Measurements from ENCODE around the gene APOL2.
"Not testable (repeated sequence)": the region's sequence is repeated elsewhere in the genome, so short reads cannot be mapped to it uniquely, and the experiment has no call there.

Gene APOL2

GRCh38 chr22:36261675-36262074 lies 22.3 kb upstream of the APOL2 start:
- not testable (repeated sequence) for DNase-seq

DNA sequence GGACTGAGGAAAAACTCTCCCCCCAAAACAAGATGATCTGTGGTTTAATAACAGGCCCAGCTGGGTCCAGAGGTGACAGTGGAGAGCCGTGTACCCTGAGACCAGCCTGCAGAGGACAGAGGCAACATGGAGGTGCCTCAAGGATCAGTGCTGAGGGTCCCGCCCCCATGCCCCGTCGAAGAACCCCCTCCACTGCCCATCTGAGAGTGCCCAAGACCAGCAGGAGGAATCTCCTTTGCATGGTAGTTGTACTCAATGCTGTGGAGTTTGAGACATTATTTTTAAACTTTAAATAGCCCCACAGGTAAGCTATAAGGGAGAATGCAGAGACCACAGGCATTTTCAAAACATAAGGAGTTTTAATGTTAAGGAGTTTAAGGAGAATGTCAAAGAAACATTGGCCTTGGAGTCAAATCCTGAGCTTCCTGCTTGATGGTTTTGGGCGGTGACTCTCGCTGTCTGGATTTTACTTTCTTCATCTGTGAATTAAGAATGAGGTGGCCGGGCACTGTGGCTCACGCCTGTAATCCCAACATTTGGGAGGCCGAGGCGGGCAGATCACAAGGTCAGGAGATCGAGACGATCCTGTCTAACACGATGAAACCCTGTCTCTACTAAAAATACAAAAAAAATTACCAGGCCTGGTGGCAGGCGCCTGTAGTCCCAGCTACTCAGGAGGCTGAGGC lies 20.4 kb upstream of the APOL2 start:
- DNase-seq = no peak

DNA sequence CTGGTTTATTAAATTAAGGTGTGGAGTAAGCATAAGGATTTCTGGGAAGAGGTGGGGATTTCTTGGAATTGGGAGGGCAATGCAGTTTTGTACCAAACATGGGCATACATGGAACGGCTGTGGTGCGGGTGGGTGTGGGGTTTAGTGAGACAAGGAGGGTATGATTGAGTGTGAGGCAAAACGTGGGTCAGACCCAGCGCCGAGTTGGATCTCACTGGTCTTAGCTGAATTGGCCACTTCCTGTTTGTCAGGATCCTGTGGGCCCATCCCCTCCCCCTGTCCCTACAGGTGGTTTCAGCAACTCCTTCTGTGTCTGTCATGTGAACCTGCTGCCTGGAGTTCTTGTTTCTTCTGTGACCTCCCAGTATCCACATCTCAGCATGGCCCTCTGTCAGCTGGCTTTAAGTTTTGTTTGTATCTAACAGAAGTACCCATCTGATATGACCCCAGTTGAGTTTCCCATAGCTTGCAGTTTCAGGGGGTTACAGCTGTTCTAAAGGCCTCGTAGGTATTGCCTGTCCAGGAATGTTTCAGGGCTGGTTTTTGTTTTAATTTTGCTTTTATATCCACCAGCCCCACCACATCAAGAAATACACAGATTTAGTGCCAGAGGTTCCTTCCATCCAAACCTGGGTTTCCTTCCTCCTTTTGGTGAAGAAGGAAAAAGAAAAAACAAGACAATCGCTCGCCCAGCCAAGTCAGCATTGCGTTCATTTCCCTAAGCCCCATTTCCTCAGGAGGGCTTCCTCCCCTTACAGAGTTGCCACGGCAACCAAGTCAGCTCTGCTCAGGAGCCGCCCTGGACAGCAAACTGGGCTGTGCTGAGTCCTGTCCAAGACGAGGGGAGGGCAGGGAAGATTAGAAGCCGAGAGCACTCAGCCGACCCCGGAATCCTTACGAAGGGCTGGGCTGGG lies 19.6 kb upstream of the APOL2 start:
- DNase-seq = no peak

DNA sequence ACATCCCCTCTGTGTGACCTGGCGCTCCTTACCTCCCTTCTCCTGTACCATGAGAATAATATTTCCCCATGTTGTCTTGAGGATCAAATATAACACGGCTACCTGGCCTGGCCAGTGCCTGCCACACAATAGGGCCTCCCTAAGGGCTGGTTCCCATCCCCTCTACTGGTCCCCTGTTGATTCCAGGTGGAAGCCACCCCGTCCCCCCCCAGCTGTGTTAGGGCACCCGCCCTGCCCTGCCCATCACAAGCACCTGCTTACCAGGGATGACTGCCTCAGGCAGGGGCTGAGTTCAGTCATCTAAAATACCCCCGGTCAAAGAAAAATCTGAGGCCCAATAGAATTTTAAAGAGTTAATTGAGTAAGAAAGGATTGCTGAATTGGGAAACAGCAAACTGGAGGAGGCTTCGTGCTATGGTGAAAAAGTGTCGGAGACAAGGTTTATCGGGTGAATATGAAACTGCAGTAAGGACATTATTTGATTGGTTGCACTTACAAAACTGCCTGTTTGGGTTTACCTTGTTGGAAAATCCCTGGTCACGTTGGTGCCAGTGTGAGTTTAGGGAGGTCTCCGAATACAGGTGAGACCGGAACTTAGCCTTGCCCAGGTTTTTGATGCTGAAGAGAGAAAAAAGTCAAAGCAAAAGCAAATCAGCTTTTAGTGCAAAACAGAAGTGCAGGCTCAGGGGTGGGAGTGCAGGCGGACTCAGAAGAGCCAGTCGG lies 18.8 kb upstream of the APOL2 start:
- DNase-seq = no peak

- no peak for DNase-seq
Measured at GRCh38 chr22:36257308-36257707, 18.0 kb upstream of the APOL2 start.

DNA sequence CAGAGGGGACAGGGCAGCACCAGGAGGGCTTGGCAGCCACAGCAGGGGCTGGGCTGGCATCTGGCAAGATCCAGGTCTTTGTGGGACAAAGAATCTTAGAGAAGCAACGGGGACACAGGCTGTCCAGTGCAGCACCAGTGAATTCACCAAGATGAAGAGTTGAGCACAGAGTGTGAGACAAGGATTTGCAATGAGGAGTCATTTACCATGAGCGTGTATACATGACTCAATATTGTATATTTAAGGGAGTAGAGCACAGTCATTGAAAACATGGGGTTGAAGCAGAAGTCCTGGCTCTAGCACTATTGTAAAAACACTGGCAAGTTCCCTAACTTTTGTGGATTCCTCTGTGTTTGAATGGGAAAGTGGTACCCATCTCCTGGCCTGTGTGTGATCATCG lies 17.2 kb upstream of the APOL2 start:
- no peak for DNase-seq

DNA sequence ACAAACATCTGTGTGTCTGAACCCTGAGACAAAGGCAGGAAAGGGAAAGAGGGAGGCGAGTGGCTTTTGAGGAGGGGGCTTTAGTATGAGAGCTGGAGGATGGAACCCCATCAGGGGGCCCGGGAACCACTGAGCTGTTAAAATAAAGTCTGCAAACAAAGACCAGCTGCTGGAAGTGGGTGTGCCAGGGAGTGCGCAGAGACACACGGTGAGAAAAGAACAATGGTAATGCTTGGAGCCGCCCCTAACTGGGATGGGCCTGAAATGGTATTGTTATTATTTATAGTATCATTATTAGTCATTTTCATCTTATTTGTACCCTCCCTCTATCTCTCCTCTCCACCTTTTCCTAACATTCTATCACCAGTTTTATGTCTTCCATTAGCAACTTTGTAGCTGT lies 16.2 kb upstream of the APOL2 start:
- DNase-seq = not testable (repeated sequence)

DNA sequence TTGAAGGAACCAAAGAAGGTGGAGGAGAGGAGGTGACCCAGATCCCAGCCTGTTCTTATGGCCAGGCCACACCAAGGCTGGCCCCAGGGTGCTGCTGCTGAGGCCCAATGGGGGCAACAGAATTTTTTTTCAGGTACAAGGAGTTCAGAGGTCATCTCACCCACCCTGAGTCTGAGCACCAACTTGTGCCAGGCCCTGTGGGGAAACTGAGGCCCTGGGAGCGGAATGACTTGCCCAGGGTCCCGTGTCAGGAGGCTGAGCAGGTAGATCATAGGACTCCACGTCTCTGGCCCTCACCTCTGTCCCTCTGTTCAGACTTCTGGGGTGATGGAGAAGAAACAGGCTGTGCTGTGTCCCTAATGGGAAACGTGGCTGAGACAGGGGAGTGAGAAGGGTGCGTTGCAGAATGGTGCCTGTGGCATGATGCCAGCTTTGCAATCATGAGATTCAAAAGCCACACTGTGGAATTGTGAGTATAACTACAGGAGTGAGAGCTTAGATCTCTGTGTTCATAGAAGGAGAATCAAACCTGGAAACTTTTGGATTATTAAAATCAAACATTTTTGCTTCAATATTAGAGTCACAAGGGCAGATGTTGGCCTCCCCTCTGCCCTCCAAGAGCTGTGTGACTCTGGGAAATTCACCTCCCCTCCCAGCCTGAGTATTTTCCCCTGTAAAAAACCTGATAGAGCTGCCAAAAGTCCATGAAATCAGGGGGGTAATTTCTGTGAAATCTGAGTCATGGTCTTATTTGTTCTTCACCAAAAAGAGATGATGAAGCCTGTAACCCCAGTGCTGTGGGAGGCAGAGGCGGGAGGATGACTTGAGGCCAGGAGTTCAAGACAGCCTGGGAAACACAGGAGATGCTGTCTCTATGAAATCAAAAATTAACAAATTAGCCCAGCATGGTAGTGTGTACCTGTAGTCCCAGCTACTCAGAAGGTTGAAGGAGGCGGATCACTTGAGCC lies 14.5 kb upstream of the APOL2 start:
- peak; percentile 30 for DNase-seq

GRCh38 chr22:36252754-36253522 lies 13.6 kb upstream of the APOL2 start, which contains the start of gene APOL1:
APOL1 (plus strand) TSS chr22:36253133; CDS start chr22:36254956, 1,823 bp downstream.
- DNase-seq = no peak

DNA sequence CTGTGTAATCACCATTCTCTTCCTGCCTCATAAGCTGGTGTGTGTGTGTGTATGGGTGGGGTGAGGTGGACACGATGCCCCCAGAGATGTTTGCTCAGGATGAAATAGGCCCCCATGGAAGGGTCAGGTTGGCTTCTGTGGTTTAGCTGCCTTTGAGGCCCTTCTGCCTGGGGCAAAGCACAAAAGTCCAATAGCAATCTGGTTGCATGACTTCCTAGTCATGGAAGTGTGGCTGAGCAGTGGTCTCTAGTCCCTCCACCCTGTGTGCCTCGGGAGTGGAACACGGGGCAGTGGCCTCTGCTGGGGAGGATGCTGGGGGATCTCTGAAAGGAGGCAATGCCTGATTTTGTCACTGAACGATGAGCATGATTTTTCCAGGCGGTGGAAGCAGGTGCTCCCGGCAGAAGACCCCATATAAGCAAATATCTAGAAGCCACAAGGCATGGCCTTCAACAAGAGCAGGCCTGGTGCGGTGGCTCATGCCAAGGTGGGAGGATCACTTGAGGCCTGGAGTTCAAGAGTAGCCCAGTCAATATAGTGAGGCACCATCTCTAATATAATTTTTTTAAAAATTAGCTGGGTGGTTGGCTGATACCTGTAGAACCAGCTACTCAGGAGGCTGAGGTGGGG lies 12.8 kb upstream of the APOL2 start:
- DNase-seq = not testable (repeated sequence)

DNA sequence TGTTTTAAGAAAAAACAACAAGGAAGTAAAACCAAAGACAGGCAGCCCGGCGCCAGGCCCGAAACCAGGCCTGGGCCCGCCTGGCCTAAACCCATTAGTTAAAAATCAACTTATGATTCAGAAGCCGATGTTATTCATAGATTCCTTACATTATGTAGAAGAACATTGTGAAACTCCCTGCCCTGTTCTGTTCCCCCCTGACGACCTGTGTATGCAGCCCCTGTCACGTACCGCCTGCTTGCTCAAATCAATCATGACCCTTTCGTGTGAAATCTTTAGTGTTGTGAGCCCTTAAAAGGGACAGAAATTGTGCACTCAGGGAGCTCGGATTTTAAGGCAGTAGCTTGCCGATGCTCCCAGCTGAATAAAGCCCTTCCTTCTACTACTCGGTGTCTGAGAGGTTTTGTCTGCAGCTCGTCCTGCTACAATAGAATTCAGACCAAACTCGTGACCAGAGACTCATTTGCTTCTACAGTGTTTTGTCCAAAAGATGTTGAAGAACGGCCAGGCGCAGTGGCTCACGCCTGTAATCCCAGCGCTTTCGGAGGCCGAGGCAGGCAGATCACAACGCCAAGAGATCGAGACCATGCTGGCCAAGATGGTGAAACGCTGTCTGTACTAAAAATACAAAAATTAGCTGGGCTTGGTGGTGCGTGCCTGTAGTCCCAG lies 11.1 kb upstream of the APOL2 start:
- DNase-seq = not testable (repeated sequence)

- no peak for DNase-seq
Measured at GRCh38 chr22:36249160-36249559, 9.8 kb upstream of the APOL2 start.

- no peak for DNase-seq
Measured at GRCh38 chr22:36247955-36248354, 8.6 kb upstream of the APOL2 start.

GRCh38 chr22:36246718-36247117 lies 7.4 kb upstream of the APOL2 start:
- DNase-seq = no peak

GRCh38 chr22:36245805-36246356 lies 6.6 kb upstream of the APOL2 start:
- DNase-seq = no peak

- no peak for DNase-seq
Measured at GRCh38 chr22:36244522-36245391, 5.4 kb upstream of the APOL2 start.

GRCh38 chr22:36243986-36244385 lies 4.7 kb upstream of the APOL2 start:
- DNase-seq = no peak

DNA sequence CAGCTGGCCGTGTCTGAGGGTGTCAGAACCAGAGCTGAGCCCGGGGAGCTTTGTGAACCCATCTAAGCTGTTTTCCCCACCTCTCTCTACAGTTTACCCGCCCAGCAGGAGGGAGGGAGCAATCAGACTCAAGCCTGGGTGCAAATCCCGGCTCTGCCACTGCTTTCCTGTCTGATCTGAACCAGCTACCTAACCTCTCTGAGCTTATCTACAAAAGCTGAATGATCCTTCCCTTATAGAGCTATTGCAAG lies 252 bp downstream of the APOL2 start:
- peak; percentile 42 for DNase-seq
